Measurements from ENCODE around the gene SYDE2. TPM values are rescaled to one million over a fixed set of nuclear protein-coding genes. Genes with fewer than 3 reads are reported as not detected.
"Not testable (repeated sequence)": the region's sequence is repeated elsewhere in the genome, so short reads cannot be mapped to it uniquely, and the experiment has no call there.

The SYDE2 gene
- total RNA-seq, 1 experiment from 2014 or later, result 1.0 TPM

- DNase-seq (ENCODE audit: low read depth), result no peak
Observed at GRCh38 chr1:85174503-85174902, 26.3 kb downstream of the SYDE2 start.

GRCh38 chr1:85172684-85173337 is 28.0 kb downstream of the SYDE2 start:
- DNase-seq (ENCODE audit: low read depth), result no peak

GRCh38 chr1:85171721-85172120 is 29.1 kb downstream of the SYDE2 start:
- DNase-seq (ENCODE audit: low read depth), result no peak

- DNase-seq (ENCODE audit: low read depth), result no peak
Observed at GRCh38 chr1:85168884-85169283, 31.9 kb downstream of the SYDE2 start.

GRCh38 chr1:85166351-85166750 is 34.5 kb downstream of the SYDE2 start:
- no peak for DNase-seq (ENCODE audit: low read depth)

GRCh38 chr1:85158910-85159309 is 41.9 kb downstream of the SYDE2 start:
- no peak for DNase-seq (ENCODE audit: low read depth)

GRCh38 chr1:85157436-85157835 is 43.4 kb downstream of the SYDE2 start:
- DNase-seq (ENCODE audit: low read depth), result no peak

- DNase-seq (ENCODE audit: low read depth), result no peak
Observed at GRCh38 chr1:85153149-85153891, 47.5 kb downstream of the SYDE2 start.

GRCh38 chr1:85151446-85151845 is 49.4 kb downstream of the SYDE2 start:
- DNase-seq (ENCODE audit: low read depth), result no peak

- no peak for DNase-seq (ENCODE audit: low read depth)
Observed at GRCh38 chr1:85149805-85150204, 51.0 kb downstream of the SYDE2 start.

- peak; percentile 30 for DNase-seq (ENCODE audit: low read depth)
Observed at GRCh38 chr1:85148524-85149250, 52.1 kb downstream of the SYDE2 start.

- no peak for DNase-seq (ENCODE audit: low read depth)
Observed at GRCh38 chr1:85146972-85147359, 53.9 kb downstream of the SYDE2 start.

GRCh38 chr1:85146298-85146971 is 54.4 kb downstream of the SYDE2 start:
- DNase-seq (ENCODE audit: low read depth), result not testable (repeated sequence)

- no peak for DNase-seq (ENCODE audit: low read depth)
Observed at GRCh38 chr1:85144351-85144750, 56.5 kb downstream of the SYDE2 start.

GRCh38 chr1:85142753-85143152 is 58.1 kb downstream of the SYDE2 start:
- DNase-seq (ENCODE audit: low read depth), result no peak

- DNase-seq (ENCODE audit: low read depth), result not testable (repeated sequence)
Observed at GRCh38 chr1:85138439-85138838, 62.4 kb downstream of the SYDE2 start.

GRCh38 chr1:85137660-85138059 is 63.2 kb downstream of the SYDE2 start:
- no peak for DNase-seq (ENCODE audit: low read depth)

- no peak for DNase-seq (ENCODE audit: low read depth)
Observed at GRCh38 chr1:85135392-85135798, 65.4 kb downstream of the SYDE2 start.

GRCh38 chr1:85134583-85135391 is 66.0 kb downstream of the SYDE2 start:
- DNase-seq (ENCODE audit: low read depth), result peak; percentile 17

- no peak for DNase-seq (ENCODE audit: low read depth)
Observed at GRCh38 chr1:85133565-85134159, 67.2 kb downstream of the SYDE2 start.
